SW480 (cell line): ENCODE data around the gene DIPK1A.
"Not testable (repeated sequence)": the region's sequence is repeated elsewhere in the genome, so short reads cannot be mapped to it uniquely, and the experiment has no call there.

Experiments used
- DNase-seq: peaks from one replicate; pipeline ENCODE4 v3.0.0-alpha.2; 2016; ENCODE audit warnings: low spot score

Gene DIPK1A

GRCh38 chr1:92916899-92917298, 44.4 kb downstream of the DIPK1A start:
- no peak for DNase-seq

- DNase-seq = no peak
These were observed 45.7 kb downstream of the DIPK1A start for GRCh38 chr1:92915547-92915946.

GRCh38 chr1:92913093-92913819, 48.0 kb downstream of the DIPK1A start:
- DNase-seq = no peak

- DNase-seq = no peak
These were observed 51.2 kb downstream of the DIPK1A start for GRCh38 chr1:92910081-92910480.

- DNase-seq = no peak
These were observed 51.9 kb downstream of the DIPK1A start for GRCh38 chr1:92909321-92909720.

GRCh38 chr1:92907949-92908684, 53.1 kb downstream of the DIPK1A start:
- DNase-seq = peak; percentile 26

- DNase-seq = no peak
These were observed 57.5 kb downstream of the DIPK1A start for GRCh38 chr1:92903765-92904164.

GRCh38 chr1:92902406-92902744, 58.9 kb downstream of the DIPK1A start:
- DNase-seq = no peak

- DNase-seq = no peak
These were observed 59.4 kb downstream of the DIPK1A start for GRCh38 chr1:92901699-92902405.

GRCh38 chr1:92901126-92901525, 60.1 kb downstream of the DIPK1A start:
- DNase-seq = no peak

GRCh38 chr1:92900539-92900938, 60.7 kb downstream of the DIPK1A start:
- DNase-seq = no peak

GRCh38 chr1:92899780-92900179, 61.5 kb downstream of the DIPK1A start:
- no peak for DNase-seq

- not testable (repeated sequence) for DNase-seq
These were observed 63.2 kb downstream of the DIPK1A start for GRCh38 chr1:92898053-92898452.

GRCh38 chr1:92887465-92887864, 73.8 kb downstream of the DIPK1A start:
- no peak for DNase-seq

- no peak for DNase-seq
These were observed 74.3 kb downstream of the DIPK1A start for GRCh38 chr1:92886886-92887419.

GRCh38 chr1:92884195-92884594, 77.1 kb downstream of the DIPK1A start:
- no peak for DNase-seq

GRCh38 chr1:92883297-92883696, 78.0 kb downstream of the DIPK1A start:
- DNase-seq = no peak

- no peak for DNase-seq
These were observed 78.4 kb downstream of the DIPK1A start for GRCh38 chr1:92882819-92883218.

- DNase-seq = no peak
These were observed 79.9 kb downstream of the DIPK1A start for GRCh38 chr1:92881391-92881790.

GRCh38 chr1:92879316-92879968, 81.8 kb downstream of the DIPK1A start:
- DNase-seq = no peak

GRCh38 chr1:92877792-92878191, 83.5 kb downstream of the DIPK1A start:
- DNase-seq = no peak

GRCh38 chr1:92877081-92877711, 84.1 kb downstream of the DIPK1A start:
- no peak for DNase-seq
